Hepatic stellate cell (primary cell): ENCODE results near the gene PSORS1C1.
"Not testable (repeated sequence)": the region's sequence is repeated elsewhere in the genome, so short reads cannot be mapped to it uniquely, and the experiment has no call there.

Experiments
- DNase-seq: peaks from one replicate; pipeline ENCODE4 v3.0.0; 2011; ENCODE audit warnings: low spot score

PSORS1C1 gene

GRCh38 chr6:31114541-31114878, at the start of gene PSORS1C1:
PSORS1C1 (plus strand) TSS chr6:31114800; CDS start chr6:31129633, 14,833 bp downstream.
- peak; percentile 95 for DNase-seq

GRCh38 chr6:31065556-31065955, 49.0 kb upstream of the PSORS1C1 start:
- DNase-seq, result no peak

- not testable (repeated sequence) for DNase-seq
Observed at GRCh38 chr6:31067028-31067427, 47.6 kb upstream of the PSORS1C1 start.

- DNase-seq, result not testable (repeated sequence)
Observed at GRCh38 chr6:31067891-31068668, 46.5 kb upstream of the PSORS1C1 start.

- peak; percentile 77 for DNase-seq
Observed at GRCh38 chr6:31068669-31069340, 45.8 kb upstream of the PSORS1C1 start.

- peak; percentile 76 for DNase-seq
Observed at GRCh38 chr6:31070711-31071197, 43.8 kb upstream of the PSORS1C1 start.

GRCh38 chr6:31074401-31074800, 40.2 kb upstream of the PSORS1C1 start:
- no peak for DNase-seq

GRCh38 chr6:31075528-31075927, 39.1 kb upstream of the PSORS1C1 start:
- DNase-seq, result peak; percentile 75

GRCh38 chr6:31076611-31077010, 38.0 kb upstream of the PSORS1C1 start:
- no peak for DNase-seq

- DNase-seq, result peak; percentile 44
Observed at GRCh38 chr6:31079656-31080261, 34.8 kb upstream of the PSORS1C1 start.

- no peak for DNase-seq
Observed at GRCh38 chr6:31081872-31082271, 32.7 kb upstream of the PSORS1C1 start.

GRCh38 chr6:31083742-31084354, 30.8 kb upstream of the PSORS1C1 start:
- peak; percentile 70 for DNase-seq

GRCh38 chr6:31086788-31087440, 27.7 kb upstream of the PSORS1C1 start:
- peak; percentile 77 for DNase-seq

- DNase-seq, result peak; percentile 80
Observed at GRCh38 chr6:31087494-31088089, 27.0 kb upstream of the PSORS1C1 start.

GRCh38 chr6:31090275-31090972, 24.2 kb upstream of the PSORS1C1 start:
- DNase-seq, result no peak

GRCh38 chr6:31090973-31091364, 23.6 kb upstream of the PSORS1C1 start:
- no peak for DNase-seq

- DNase-seq, result no peak
Observed at GRCh38 chr6:31091680-31092079, 22.9 kb upstream of the PSORS1C1 start.

GRCh38 chr6:31092238-31092637, 22.4 kb upstream of the PSORS1C1 start:
- no peak for DNase-seq

GRCh38 chr6:31092769-31093505, 21.7 kb upstream of the PSORS1C1 start:
- no peak for DNase-seq

- no peak for DNase-seq
Observed at GRCh38 chr6:31094389-31094881, 20.2 kb upstream of the PSORS1C1 start.
